Measurements from ENCODE around the gene GRIN1.

The GRIN1 gene

DNA sequence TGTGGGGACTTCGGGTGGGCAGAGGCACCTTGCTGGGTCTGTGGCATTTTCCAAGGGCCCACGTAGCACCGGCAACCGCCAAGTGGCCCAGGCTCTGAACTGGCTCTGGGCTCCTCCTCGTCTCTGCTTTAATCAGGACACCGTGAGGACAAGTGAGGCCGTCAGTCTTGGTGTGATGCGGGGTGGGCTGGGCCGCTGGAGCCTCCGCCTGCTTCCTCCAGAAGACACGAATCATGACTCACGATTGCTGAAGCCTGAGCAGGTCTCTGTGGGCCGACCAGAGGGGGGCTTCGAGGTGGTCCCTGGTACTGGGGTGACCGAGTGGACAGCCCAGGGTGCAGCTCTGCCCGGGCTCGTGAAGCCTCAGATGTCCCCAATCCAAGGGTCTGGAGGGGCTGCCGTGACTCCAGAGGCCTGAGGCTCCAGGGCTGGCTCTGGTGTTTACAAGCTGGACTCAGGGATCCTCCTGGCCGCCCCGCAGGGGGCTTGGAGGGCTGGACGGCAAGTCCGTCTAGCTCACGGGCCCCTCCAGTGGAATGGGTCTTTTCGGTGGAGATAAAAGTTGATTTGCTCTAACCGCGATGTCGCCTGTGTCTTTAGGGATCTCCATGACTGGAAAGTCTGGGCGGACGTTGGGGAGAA, 30.2 kb upstream of the GRIN1 start:
- FAIRE-seq (no peak), DNase-seq (ENCODE audit: insufficient read length, low spot score) (no peak)
- TF ChIP-seq POLR2A (IDR thresholded peaks at IDR 0.05; ENCODE audit: low read depth, low read length): no peak

DNA sequence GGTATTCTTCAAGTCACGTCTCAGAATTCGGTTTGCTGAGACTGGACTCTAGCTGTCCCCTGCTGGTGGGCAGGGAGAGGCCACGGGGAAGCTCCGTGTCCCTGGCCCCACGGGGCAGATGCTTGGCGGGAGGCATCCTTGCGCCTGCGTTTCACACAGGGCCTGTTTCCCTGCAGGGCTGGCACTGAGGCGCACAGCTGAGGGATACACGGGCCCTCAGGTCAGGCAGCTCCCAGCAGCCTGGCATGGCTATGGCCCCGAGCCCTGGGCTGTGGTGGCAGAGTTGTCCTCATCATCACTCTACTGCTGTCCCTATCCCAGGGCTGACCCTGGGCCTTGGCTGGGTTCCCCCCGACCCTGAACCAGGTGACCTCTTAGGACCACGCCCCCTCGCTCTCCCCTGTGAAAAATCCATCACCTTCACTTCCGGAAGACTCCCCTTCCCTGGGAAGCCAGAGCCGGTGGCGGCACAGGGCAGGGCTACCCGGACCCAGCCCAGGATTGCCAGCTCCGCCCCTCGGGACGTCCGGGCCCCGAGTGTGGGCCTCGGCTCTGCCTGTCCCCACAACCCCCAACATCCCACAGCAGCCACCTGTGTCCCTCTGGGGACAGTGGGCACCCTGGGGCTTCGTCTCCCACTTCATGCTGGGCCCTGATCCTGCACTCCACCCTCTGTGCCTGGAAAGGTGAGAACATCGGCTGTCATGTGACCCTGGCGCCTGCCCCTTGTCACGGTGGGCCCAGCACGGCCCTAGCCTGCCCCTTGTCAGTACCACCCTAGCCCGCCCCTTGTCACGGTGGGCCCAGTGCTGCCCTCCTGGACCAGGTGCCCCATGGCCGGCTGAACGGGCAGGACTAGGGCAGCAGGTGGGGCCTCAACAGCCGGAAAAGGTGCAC, 29.5 kb upstream of the GRIN1 start:
- DNase-seq (ENCODE audit: insufficient read length, low spot score) (no peak), FAIRE-seq (no peak)
- no peak for TF ChIP-seq POLR2A (IDR thresholded peaks at IDR 0.05; ENCODE audit: low read depth, low read length)

DNA sequence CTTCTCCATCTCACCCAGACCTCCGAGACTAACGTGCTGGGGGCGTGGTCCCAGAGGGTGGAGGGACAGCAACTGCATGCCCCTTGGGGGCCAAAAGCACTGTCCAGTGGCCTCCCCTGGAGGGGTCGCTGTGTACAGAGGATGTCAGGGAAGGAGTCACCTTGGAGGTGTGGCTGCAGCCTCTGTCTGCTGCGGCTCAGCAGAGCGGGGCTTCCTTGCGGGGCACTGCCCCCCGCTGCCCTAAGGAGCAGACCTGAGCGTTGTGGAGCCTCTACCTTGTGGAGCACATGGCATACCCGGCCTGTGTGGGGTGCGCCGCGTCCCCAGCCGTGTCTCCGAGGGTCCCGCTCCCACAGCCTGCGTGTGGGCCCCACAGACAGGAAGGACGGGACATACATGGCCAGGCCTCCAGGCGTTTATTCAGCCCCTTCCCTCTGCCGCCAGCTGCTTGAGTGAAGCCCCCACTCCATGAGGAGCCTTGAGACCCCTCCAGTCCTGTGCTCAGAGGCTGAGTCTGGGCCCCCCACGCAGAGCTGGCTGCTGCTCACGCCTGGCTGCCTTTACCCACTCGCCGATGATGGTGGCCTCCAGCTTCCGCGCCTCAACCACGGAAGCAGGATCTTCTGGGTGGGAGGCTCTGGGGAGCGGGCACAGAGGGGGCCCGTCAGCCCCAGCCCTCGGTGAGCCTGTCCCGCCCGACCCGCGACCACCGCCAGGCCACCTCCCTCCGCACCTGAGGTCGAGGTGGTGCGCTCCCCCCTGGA, 28.6 kb upstream of the GRIN1 start:
- FAIRE-seq (no peak), DNase-seq (ENCODE audit: insufficient read length, low spot score) (no peak)
- TF ChIP-seq POLR2A (IDR thresholded peaks at IDR 0.05; ENCODE audit: low read depth, low read length): no peak

GRCh38 chr9:137110911-137111787, 27.8 kb upstream of the GRIN1 start:
- FAIRE-seq (no peak), DNase-seq (ENCODE audit: insufficient read length, low spot score) (no peak)
- TF ChIP-seq POLR2A (IDR thresholded peaks at IDR 0.05; ENCODE audit: low read depth, low read length): no peak

GRCh38 chr9:137111788-137112563, 27.0 kb upstream of the GRIN1 start:
- FAIRE-seq: no peak
- no peak for TF ChIP-seq POLR2A (IDR thresholded peaks at IDR 0.05; ENCODE audit: low read depth, low read length)
- DNase-seq (ENCODE audit: insufficient read length, low spot score): no peak

GRCh38 chr9:137112564-137113384, 26.2 kb upstream of the GRIN1 start:
- FAIRE-seq (no peak), DNase-seq (ENCODE audit: insufficient read length, low spot score) (no peak)
- TF ChIP-seq POLR2A (IDR thresholded peaks at IDR 0.05; ENCODE audit: low read depth, low read length): no peak

- no peak for TF ChIP-seq POLR2A (IDR thresholded peaks at IDR 0.05; ENCODE audit: low read depth, low read length)
- DNase-seq (ENCODE audit: insufficient read length, low spot score) (no peak), FAIRE-seq (no peak)
These were observed 25.4 kb upstream of the GRIN1 start for GRCh38 chr9:137113385-137114159.

DNA sequence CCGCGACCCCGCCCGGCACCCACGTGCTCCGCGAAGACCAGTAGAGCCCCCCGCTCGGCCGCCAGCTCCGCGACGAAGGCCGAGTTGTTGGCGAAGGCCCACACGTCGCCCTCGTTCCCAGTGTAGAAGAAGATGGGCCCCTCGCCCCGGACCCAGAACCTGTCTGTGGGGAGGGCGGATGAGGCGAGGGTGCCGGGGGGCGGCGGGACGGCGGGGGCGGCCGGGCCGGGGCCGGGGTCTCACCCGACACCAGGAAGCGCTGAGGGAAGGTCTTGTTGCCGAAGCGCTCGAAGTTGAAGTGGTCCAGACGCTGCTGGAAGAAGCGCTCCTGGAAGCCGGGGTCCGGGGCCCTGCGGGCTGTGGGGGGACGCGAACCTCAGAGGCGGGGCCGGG, 24.7 kb upstream of the GRIN1 start:
- TF ChIP-seq POLR2A (IDR thresholded peaks at IDR 0.05; ENCODE audit: low read depth, low read length): no peak
- FAIRE-seq: no peak
- no peak for DNase-seq (ENCODE audit: insufficient read length, low spot score)

- FAIRE-seq: no peak
- peak; percentile 96 for DNase-seq (ENCODE audit: insufficient read length, low spot score)
- TF ChIP-seq POLR2A (IDR thresholded peaks at IDR 0.05; ENCODE audit: low read depth, low read length): peak; percentile 68
These were observed 24.2 kb upstream of the GRIN1 start, which contains the start of gene DPP7 for GRCh38 chr9:137114613-137115393. DPP7 (minus strand) TSS chr9:137114733; CDS start chr9:137114713, 20 bp downstream.

- no peak for DNase-seq (ENCODE audit: insufficient read length, low spot score)
- FAIRE-seq: no peak
- no peak for TF ChIP-seq POLR2A (IDR thresholded peaks at IDR 0.05; ENCODE audit: low read depth, low read length)
These were observed 23.4 kb upstream of the GRIN1 start for GRCh38 chr9:137115394-137116026.

Data from H54 (cell line).